Liver (tissue), 3 donors: Measurements from ENCODE around the gene NFYC.
A peak's percentile ranks its signal among the peaks of the same experiment; 100 is the strongest.

Experiments used
- FOXA1 ChIP-seq: IDR thresholded peaks from 2 replicates; pipeline ENCODE4 v1.6.1; 2016; ENCODE audit warnings: antibody characterized with exemption
- GABPA ChIP-seq, 2 donors: IDR thresholded peaks in 1 of 2; conservative IDR thresholded peaks in 1 of 2; 2 replicates each; pipeline ENCODE4 v1.6.1; 2016; ENCODE audit warnings: antibody characterized with exemption in 2 of 2, mild to moderate bottlenecking in 1 of 2, moderate library complexity in 1 of 2
- RAD21 ChIP-seq, 2 donors: IDR thresholded peaks; 2 replicates each; pipeline ENCODE4 v1.6.1; 2016; ENCODE audit warnings: antibody characterized with exemption in 2 of 2, mild to moderate bottlenecking in 2 of 2
- TAF1 ChIP-seq: conservative IDR thresholded peaks from 2 replicates; pipeline ENCODE4 v1.6.1; 2016; ENCODE audit warnings: antibody characterized with exemption, mild to moderate bottlenecking
- YY1 ChIP-seq: IDR thresholded peaks from 2 replicates; pipeline ENCODE4 v1.6.1; 2016; ENCODE audit warnings: antibody characterized with exemption, mild to moderate bottlenecking
- TF ChIP-seq, protein P1 (sequence below): fragments of 150-350 bp; IDR thresholded peaks from 2 replicates; pipeline ENCODE4 v1.5.1; 2017; ENCODE audit warnings: improper control_type of control experiment, low read depth, low read length; ENCODE audit not compliant: missing input control
- TF ChIP-seq, protein P2 (sequence below): IDR thresholded peaks from 2 replicates; pipeline ENCODE4 v1.6.1; 2016; ENCODE audit warnings: antibody characterized with exemption
- donor health status: healthy.
- donor health status: healthy.

- no peak for TF ChIP-seq TAF1
- TF ChIP-seq, protein P1, sequence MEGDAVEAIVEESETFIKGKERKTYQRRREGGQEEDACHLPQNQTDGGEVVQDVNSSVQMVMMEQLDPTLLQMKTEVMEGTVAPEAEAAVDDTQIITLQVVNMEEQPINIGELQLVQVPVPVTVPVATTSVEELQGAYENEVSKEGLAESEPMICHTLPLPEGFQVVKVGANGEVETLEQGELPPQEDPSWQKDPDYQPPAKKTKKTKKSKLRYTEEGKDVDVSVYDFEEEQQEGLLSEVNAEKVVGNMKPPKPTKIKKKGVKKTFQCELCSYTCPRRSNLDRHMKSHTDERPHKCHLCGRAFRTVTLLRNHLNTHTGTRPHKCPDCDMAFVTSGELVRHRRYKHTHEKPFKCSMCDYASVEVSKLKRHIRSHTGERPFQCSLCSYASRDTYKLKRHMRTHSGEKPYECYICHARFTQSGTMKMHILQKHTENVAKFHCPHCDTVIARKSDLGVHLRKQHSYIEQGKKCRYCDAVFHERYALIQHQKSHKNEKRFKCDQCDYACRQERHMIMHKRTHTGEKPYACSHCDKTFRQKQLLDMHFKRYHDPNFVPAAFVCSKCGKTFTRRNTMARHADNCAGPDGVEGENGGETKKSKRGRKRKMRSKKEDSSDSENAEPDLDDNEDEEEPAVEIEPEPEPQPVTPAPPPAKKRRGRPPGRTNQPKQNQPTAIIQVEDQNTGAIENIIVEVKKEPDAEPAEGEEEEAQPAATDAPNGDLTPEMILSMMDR: no peak
- peak; percentile 58 to 74 for TF ChIP-seq GABPA (IDR thresholded peaks at IDR 0.05 in 1 of 2, conservative IDR thresholded peaks at IDR 0.05 in 1 of 2)
- TF ChIP-seq, protein P2, sequence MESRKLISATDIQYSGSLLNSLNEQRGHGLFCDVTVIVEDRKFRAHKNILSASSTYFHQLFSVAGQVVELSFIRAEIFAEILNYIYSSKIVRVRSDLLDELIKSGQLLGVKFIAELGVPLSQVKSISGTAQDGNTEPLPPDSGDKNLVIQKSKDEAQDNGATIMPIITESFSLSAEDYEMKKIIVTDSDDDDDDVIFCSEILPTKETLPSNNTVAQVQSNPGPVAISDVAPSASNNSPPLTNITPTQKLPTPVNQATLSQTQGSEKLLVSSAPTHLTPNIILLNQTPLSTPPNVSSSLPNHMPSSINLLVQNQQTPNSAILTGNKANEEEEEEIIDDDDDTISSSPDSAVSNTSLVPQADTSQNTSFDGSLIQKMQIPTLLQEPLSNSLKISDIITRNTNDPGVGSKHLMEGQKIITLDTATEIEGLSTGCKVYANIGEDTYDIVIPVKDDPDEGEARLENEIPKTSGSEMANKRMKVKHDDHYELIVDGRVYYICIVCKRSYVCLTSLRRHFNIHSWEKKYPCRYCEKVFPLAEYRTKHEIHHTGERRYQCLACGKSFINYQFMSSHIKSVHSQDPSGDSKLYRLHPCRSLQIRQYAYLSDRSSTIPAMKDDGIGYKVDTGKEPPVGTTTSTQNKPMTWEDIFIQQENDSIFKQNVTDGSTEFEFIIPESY: no peak
- TF ChIP-seq RAD21 (IDR thresholded peaks at IDR 0.05): no peak
- no peak for TF ChIP-seq FOXA1
- no peak for TF ChIP-seq YY1
Observed at GRCh38 chr1:40712997-40713396, 21.5 kb downstream of the NFYC start.
